ENCODE results near the gene MRPS15. TPM values are rescaled to one million over a fixed set of nuclear protein-coding genes. Genes with fewer than 3 reads are reported as not detected.

The MRPS15 gene
- total and polyA plus RNA-seq, 4 experiments from 2014 or later: 32.5 to 86.0 (median 50.7) TPM

DNA sequence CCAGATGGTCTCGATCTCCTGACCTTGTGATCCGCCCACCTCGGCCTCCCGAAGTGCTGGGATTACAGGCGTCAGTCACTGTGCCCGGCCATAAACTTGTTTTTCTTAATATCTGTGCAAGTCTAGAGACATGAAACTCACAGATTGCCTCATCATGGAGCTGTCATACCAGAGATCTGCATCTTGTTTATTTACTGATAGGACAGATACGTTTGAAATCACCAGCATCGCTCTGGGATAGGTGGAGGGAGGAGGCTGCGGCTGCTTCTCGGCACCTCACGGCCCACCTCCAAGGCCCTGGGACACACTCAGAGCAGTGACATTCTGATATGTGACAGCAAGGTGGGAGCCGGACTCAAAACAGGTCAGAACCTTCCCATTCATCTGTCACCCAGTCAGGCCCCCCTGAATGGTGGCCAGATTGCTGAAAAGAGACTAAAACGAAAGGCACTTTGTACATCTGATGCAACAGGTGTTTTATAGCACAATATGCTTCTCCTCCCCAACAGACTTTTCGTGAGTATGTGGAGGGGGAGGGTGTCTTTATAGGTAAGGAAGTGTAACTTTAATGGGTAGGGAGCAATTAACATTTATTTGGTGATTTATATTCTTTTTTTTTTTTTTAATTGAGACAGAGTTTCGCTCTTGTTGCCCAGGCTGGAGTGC lies 48.4 kb downstream of the MRPS15 start:
- DNase-seq: no peak
- Mint-ChIP-seq H3K36me3 (no peaks in the 10 kb centered on the region), H3K27ac (peak overlapping the region in 1 of 7 donors; percentile 47), H3K9me3 (peaks cover 0 to 6% (median 0%) of the 10 kb centered on the region in 8 donors), H3K4me1 (peaks cover 18 to 34% (median 24%) of the 10 kb centered on the region in 4 donors), H3K4me3 (no peak overlapping the region), H3K27me3 (no peaks in the 10 kb centered on the region)
- H3K4me3 ChIP-seq (ENCODE audit: low read length in 2 of 2): no peak overlapping the region
- no peaks in the 10 kb centered on the region for H3K9me3 ChIP-seq (ENCODE audit: control insufficient read depth in 1 of 2, low read length in 2 of 2)
- H3K27me3 ChIP-seq (ENCODE audit: insufficient read depth, low read length): no peaks in the 10 kb centered on the region
- ChIA-PET POLR2A (ENCODE audit: partially characterized antibody) (no interaction called here), CTCF (ENCODE audit: partially characterized antibody) (interaction anchor here (5.7 kb wide), 1 partner anchor 74 kb away, joined by 88 read pairs; no protein-coding TSS in a partner anchor)
- intact Hi-C loops (cut with micrococcal nuclease): no loop called here
- no peaks in the 10 kb centered on the region for H3K36me3 ChIP-seq (ENCODE audit: insufficient read depth, low read length)
- no peak overlapping the region for H3K27ac ChIP-seq (ENCODE audit: low read depth, low read length)
- H3K4me1 ChIP-seq (ENCODE audit: insufficient read depth, low read length): peaks cover 26% of the 10 kb centered on the region

DNA sequence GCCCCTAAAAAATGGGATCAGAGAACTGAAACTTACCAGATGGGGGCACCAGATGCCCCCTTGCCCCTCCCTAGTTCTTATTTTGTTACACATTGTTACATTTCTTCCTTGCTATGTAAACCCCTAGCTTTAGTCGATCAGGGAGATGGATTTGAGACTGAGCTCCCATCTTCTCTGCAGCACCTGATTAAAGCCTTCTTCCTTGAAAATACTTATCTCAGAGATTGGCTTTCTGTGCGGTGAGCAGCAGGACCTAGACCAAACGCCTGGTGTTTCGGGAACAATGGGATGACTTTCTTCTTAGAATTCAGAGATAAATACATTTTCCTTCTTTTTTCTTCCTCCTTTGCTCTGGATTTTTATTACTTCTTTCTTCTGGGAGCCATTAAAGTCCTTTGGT lies 49.8 kb downstream of the MRPS15 start:
- H3K4me1 Mint-ChIP-seq: peaks cover 8 to 23% (median 15%) of the 10 kb centered on the region in 4 donors
- intact Hi-C loops (cut with micrococcal nuclease): no loop called here
- H3K27ac ChIP-seq (ENCODE audit: low read depth, low read length): no peak overlapping the region
- H3K4me1 ChIP-seq (ENCODE audit: insufficient read depth, low read length): peaks cover 12% of the 10 kb centered on the region
- H3K27ac Mint-ChIP-seq: peak overlapping the region in 1 of 7 donors; percentile 54
- H3K27me3 ChIP-seq (ENCODE audit: insufficient read depth, low read length): no peaks in the 10 kb centered on the region
- no peaks in the 10 kb centered on the region for H3K36me3 Mint-ChIP-seq
- no peak for DNase-seq
- POLR2A ChIA-PET (ENCODE audit: partially characterized antibody): interaction anchor here (1.0 kb wide), 1 partner anchor 108 kb away, joined by 3 read pairs; no protein-coding TSS in a partner anchor
- no peaks in the 10 kb centered on the region for H3K9me3 ChIP-seq (ENCODE audit: control insufficient read depth in 1 of 2, low read length in 2 of 2)
- H3K4me3 ChIP-seq (ENCODE audit: low read length in 2 of 2): no peak overlapping the region
- no peaks in the 10 kb centered on the region for H3K27me3 Mint-ChIP-seq
- CTCF ChIA-PET (ENCODE audit: partially characterized antibody): no interaction called here
- no peak overlapping the region for H3K4me3 Mint-ChIP-seq
- no peaks in the 10 kb centered on the region for H3K36me3 ChIP-seq (ENCODE audit: insufficient read depth, low read length)
- H3K9me3 Mint-ChIP-seq: peaks cover 0 to 6% (median 0%) of the 10 kb centered on the region in 8 donors

GRCh38 chr1:36411674-36412648 lies 52.2 kb downstream of the MRPS15 start:
- Histone ChIP-seq H3K27me3 (ENCODE audit: insufficient read depth, low read length) (no peaks in the 10 kb centered on the region), H3K4me3 (ENCODE audit: low read length in 2 of 2) (no peak overlapping the region), H3K4me1 (ENCODE audit: insufficient read depth, low read length) (peaks cover 9% of the 10 kb centered on the region), H3K9me3 (ENCODE audit: control insufficient read depth in 1 of 2, low read length in 2 of 2) (no peaks in the 10 kb centered on the region), H3K36me3 (ENCODE audit: insufficient read depth, low read length) (no peaks in the 10 kb centered on the region), H3K27ac (ENCODE audit: low read depth, low read length) (no peak overlapping the region)
- Mint-ChIP-seq H3K36me3 (no peaks in the 10 kb centered on the region), H3K27me3 (no peaks in the 10 kb centered on the region), H3K4me3 (peak overlapping the region in 7 of 8 donors; percentile 21 to 76 (median 51)), H3K4me1 (peaks cover 5 to 13% (median 11%) of the 10 kb centered on the region in 4 donors), H3K27ac (peak overlapping the region in 6 of 7 donors; percentile 27 to 93 (median 88)), H3K9me3 (peaks cover 0 to 9% (median 0%) of the 10 kb centered on the region in 8 donors)
- intact Hi-C loops (cut with micrococcal nuclease): no loop called here
- ChIA-PET POLR2A (ENCODE audit: partially characterized antibody) (interaction anchor here (1.2 to 1.3 kb wide), 2 partner anchors 14 to 70 kb away, joined by 3 read pairs; partner anchors contain the start of gene LSM10), CTCF (ENCODE audit: partially characterized antibody) (interaction anchor here (0.6 to 1.4 kb wide), 8 partner anchors 14 to 112 kb away, joined by 3 to 10 read pairs (median 4); partner anchors contain the start of genes LSM10 and SH3D21)
- DNase-seq: peak; percentile 37 to 80 (median 41)

DNA sequence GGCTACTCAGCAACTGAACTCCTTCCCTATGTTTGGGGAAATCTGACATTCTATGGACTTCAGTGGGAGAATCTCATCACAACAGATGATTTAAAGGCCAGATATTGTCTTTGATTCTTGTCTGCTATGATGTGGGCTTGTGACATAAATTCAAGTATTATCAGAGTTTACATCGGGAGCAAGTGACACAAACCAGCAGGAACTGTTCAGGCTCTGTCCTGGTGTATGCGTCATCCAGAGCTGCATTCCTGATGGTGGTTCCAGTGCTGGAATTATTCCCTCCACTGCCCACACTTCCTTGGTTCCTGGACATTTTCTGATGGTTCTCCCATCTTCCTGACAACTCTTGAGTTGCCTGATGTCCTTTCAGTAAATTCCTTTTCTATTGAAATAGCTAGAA lies 55.7 kb downstream of the MRPS15 start:
- Mint-ChIP-seq H3K4me3 (no peak overlapping the region), H3K36me3 (no peaks in the 10 kb centered on the region), H3K4me1 (peaks cover 5 to 13% (median 11%) of the 10 kb centered on the region in 4 donors), H3K27ac (peak overlapping the region in 1 of 7 donors; percentile 32), H3K27me3 (no peaks in the 10 kb centered on the region), H3K9me3 (peaks cover 0 to 9% (median 0%) of the 10 kb centered on the region in 8 donors)
- intact Hi-C loops (cut with micrococcal nuclease): no loop called here
- Histone ChIP-seq H3K4me3 (ENCODE audit: low read length in 2 of 2) (no peak overlapping the region), H3K36me3 (ENCODE audit: insufficient read depth, low read length) (no peaks in the 10 kb centered on the region), H3K9me3 (ENCODE audit: control insufficient read depth in 1 of 2, low read length in 2 of 2) (no peaks in the 10 kb centered on the region), H3K4me1 (ENCODE audit: insufficient read depth, low read length) (peaks cover 9% of the 10 kb centered on the region), H3K27ac (ENCODE audit: low read depth, low read length) (no peak overlapping the region), H3K27me3 (ENCODE audit: insufficient read depth, low read length) (no peaks in the 10 kb centered on the region)
- DNase-seq: no peak
- POLR2A ChIA-PET (ENCODE audit: partially characterized antibody): no interaction called here
- CTCF ChIA-PET (ENCODE audit: partially characterized antibody): no interaction called here

- Histone ChIP-seq H3K4me3 (ENCODE audit: low read length in 2 of 2) (no peak overlapping the region), H3K9me3 (ENCODE audit: control insufficient read depth in 1 of 2, low read length in 2 of 2) (no peaks in the 10 kb centered on the region), H3K27me3 (ENCODE audit: insufficient read depth, low read length) (no peaks in the 10 kb centered on the region), H3K4me1 (ENCODE audit: insufficient read depth, low read length) (no peaks in the 10 kb centered on the region), H3K27ac (ENCODE audit: low read depth, low read length) (no peak overlapping the region), H3K36me3 (ENCODE audit: insufficient read depth, low read length) (no peaks in the 10 kb centered on the region)
- Mint-ChIP-seq H3K4me1 (peaks cover 3 to 7% (median 5%) of the 10 kb centered on the region in 4 donors), H3K36me3 (no peaks in the 10 kb centered on the region), H3K27ac (peak overlapping the region; percentile 6 to 93 (median 27)), H3K27me3 (no peaks in the 10 kb centered on the region), H3K9me3 (peaks cover 0 to 7% (median 0%) of the 10 kb centered on the region in 8 donors), H3K4me3 (no peak overlapping the region)
- CTCF ChIA-PET (ENCODE audit: partially characterized antibody): interaction anchor here (2.2 kb wide), 1 partner anchor 62 kb away, joined by 10 read pairs; no protein-coding TSS in a partner anchor
- POLR2A ChIA-PET (ENCODE audit: partially characterized antibody): interaction anchor here (1.1 kb wide), 1 partner anchor 40 kb away, joined by 3 read pairs; no protein-coding TSS in a partner anchor
- DNase-seq: no peak
- intact Hi-C loops (cut with micrococcal nuclease): no loop called here
These were observed 57.7 kb downstream of the MRPS15 start for GRCh38 chr1:36406440-36406839.

Other genes with a start within 250 kb of the MRPS15 start
- 100 to 1,000 TPM; 127 to 130 TPM for gene THRAP3, start 239.9 kb downstream of the MRPS15 start, total RNA-seq
- gene THRAP3, start 239.9 kb downstream of the MRPS15 start, polyA plus RNA-seq: 10 to 100 TPM; 58.5 to 98.6 TPM
- gene SH3D21, start 158.0 kb downstream of the MRPS15 start, total RNA-seq: 1 to 10 TPM; 3.2 to 3.3 TPM
- gene SH3D21, start 158.0 kb downstream of the MRPS15 start, polyA plus RNA-seq: not detected
- gene EVA1B, start 140.7 kb downstream of the MRPS15 start, total RNA-seq: 1 to 10 TPM; 6.3 to 7.3 TPM
- 1 to 10 TPM; 5.2 to 8.1 TPM for gene EVA1B, start 140.7 kb downstream of the MRPS15 start, polyA plus RNA-seq
- 10 to 100 TPM; 52.2 to 57.4 TPM for gene STK40, start 78.5 kb downstream of the MRPS15 start, total RNA-seq
- 10 to 100 TPM; 26.6 to 49.7 TPM for gene STK40, start 78.5 kb downstream of the MRPS15 start, polyA plus RNA-seq
- 10 to 100 TPM; 51.0 to 53.0 TPM for gene LSM10, start 66.5 kb downstream of the MRPS15 start, total RNA-seq
- gene LSM10, start 66.5 kb downstream of the MRPS15 start, polyA plus RNA-seq: 100 to 1,000 TPM; 112 to 187 TPM
- gene OSCP1, start 13.9 kb downstream of the MRPS15 start, total RNA-seq: 1 to 10 TPM in 1 of 2 experiments, not detected in 1; 1.4 TPM
- gene OSCP1, start 13.9 kb downstream of the MRPS15 start, polyA plus RNA-seq: 1 to 10 TPM in 1 of 2 donors, under 1 TPM in 1; 0.93 to 1.1 TPM
- under 1 TPM; 0.61 to 0.87 TPM for gene CSF3R, start 18.5 kb upstream of the MRPS15 start, total RNA-seq
- not detected for gene CSF3R, start 18.5 kb upstream of the MRPS15 start, polyA plus RNA-seq

Measured in CD4-positive, alpha-beta memory T cell (primary cell).